RKO (cell line): ENCODE results near the gene CENPI.
"Not testable (repeated sequence)": the region's sequence is repeated elsewhere in the genome, so short reads cannot be mapped to it uniquely, and the experiment has no call there.

ENCODE experiments used
- DNase-seq: peaks from one replicate; pipeline ENCODE4 v3.0.0-alpha.2; 2016; ENCODE audit warnings: low spot score

Gene CENPI, protein sequence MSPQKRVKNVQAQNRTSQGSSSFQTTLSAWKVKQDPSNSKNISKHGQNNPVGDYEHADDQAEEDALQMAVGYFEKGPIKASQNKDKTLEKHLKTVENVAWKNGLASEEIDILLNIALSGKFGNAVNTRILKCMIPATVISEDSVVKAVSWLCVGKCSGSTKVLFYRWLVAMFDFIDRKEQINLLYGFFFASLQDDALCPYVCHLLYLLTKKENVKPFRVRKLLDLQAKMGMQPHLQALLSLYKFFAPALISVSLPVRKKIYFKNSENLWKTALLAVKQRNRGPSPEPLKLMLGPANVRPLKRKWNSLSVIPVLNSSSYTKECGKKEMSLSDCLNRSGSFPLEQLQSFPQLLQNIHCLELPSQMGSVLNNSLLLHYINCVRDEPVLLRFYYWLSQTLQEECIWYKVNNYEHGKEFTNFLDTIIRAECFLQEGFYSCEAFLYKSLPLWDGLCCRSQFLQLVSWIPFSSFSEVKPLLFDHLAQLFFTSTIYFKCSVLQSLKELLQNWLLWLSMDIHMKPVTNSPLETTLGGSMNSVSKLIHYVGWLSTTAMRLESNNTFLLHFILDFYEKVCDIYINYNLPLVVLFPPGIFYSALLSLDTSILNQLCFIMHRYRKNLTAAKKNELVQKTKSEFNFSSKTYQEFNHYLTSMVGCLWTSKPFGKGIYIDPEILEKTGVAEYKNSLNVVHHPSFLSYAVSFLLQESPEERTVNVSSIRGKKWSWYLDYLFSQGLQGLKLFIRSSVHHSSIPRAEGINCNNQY

DNA sequence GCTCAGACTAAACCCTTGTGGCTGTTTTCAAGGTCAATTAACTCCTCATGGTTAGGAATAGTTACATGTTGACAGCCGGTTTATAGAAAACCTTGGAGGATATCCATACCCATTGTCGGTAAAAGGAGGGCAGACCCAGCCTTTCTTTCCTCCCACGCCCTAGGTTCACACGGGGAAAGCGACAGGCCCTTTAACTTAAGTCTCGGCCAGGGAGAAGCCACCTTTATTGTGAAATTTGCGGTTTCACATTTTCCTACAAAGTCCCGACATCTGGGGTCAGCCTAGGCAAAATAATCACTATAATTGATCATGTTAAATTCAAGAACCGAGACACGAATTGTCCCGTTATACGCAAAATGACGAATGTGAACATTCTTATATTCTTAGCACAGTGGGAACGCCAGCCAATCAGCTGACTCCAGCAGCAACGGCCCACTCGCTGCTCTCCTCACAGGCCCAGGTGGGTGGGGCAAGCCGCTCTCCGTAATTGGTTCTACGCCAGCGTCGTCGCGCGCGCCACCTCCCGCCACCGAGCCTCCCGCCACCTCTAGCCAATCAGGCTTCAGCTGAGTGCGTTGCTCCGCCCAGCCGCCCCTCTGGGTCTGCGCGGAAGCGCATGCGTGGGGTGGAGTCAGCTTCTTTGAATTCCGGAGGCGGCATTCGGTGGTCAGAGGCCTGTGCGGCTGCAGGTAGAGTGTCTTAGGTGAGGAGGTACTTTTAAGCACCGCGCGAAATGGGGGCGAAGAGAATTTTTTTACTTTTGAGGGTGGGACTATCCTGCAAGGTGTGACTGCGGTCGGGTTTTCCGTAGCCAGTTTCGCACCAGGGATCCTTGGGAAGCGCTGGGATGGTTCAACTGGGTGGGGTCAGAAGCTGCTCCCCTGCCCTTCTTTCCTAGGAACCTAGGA lies at the start of gene CENPI:
CENPI (plus strand) TSS at position 659 of the 908 bp plus-strand sequence. CDS start 2,867 bp downstream, outside the sequence.
- peak; percentile 91 for DNase-seq

DNA sequence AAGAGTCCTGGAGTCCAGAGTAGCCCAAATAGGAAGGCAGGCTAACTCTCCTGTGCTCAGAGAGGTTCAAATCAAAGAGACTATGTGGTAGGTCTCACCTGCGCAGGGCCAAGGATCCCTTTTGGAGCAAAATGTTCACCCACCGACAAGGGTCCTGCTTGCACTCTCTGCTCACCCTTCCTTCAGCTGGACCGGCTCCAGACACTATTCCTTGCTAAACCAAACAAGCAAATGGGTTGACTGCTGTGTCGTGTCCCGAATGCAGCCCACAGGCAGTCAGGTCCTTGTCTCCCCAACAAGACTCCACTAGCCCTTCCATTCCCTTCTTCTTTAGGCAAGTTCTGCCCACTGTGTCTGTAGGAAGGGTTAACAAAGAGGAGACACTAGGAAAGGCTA lies 46.9 kb upstream of the CENPI start:
- no peak for DNase-seq

DNA sequence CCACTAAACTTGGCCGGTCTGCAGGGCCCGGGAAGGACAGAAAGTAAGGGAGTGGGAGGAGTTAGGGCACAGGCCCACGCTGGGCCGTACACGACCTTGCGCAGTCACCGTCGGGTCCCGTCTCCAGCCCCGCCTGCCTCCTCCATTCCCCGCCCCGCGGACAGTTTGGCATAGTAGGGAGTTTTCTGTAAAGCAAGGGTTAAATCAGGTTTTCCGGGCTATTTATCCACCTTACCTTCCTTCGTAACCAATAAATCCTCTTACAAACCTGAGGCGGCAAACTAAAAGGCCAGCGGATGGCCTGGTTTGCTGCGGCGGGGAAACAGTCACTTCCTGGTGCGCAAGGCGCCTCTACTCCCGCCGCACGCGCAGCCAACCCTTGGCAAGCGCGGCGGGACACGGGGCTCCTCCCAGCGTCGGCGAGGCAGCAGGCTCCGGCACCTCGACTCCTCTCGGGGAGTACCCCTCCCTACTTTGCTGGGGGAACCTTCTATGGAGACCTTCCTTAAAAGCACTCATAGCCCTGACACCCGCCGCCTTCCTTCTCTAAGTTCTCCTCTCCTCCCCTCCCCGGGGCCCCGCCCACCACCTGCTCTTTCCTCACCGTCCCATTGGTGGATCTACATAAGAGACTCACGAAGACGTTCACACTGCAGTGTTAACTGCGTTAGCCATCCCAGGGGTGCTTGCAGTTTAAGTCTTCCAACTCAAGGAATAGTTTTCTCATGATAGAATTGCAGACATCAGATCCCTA lies 46.3 kb upstream of the CENPI start, which contains the start of gene TRMT2B:
TRMT2B (minus strand) TSS at position 563 of the 754 bp plus-strand sequence. CDS start 9,822 bp downstream, outside the sequence.
- DNase-seq = peak; percentile 82

DNA sequence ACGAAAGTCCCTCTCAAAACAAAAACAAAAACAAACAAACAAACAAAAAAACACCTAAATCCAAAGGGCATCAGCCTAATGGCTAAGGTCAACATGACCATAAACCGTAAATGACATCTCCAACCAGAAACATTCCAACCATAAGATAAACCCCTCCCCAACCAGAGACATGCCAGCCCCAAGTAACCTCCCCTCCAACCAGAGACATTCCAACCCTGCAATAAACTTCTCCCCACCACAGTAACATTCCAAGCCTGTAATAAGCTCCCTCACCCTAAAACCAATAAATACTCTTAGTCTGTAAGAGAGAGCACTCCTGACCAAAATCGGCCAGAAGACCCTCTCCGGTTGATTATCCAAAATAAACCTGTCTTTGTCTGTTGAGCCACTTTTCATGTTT lies 41.5 kb upstream of the CENPI start:
- DNase-seq = not testable (repeated sequence)

DNA sequence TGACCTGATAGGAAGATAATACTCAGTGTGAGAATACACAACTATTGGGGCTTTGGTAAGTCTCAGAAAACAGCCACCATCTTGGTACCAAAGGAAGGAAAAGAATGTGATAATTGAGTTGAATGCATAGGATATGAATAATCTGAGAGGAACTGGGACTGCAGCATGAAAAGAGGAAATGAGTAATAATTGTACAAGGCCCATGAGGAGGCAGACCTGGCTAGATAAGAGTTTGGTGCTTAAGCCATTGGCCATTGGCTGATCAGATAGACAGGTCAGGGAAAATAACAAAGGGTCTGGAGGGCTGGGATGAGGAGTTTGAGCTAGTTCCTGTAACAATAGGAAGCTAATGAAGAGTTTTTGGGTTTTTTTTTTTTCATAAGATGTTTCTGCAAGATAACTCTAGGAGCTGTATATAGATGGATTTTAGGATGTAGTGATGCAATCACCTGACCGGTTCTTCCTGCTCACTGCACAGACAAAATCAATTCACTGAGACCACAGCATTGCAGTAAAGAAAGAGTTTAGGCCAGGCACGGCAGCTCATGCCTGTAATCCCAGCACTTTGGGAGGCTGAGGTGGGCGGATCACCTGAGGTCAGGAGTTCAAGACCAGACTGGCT lies 40.8 kb upstream of the CENPI start:
- DNase-seq = peak; percentile 85

DNA sequence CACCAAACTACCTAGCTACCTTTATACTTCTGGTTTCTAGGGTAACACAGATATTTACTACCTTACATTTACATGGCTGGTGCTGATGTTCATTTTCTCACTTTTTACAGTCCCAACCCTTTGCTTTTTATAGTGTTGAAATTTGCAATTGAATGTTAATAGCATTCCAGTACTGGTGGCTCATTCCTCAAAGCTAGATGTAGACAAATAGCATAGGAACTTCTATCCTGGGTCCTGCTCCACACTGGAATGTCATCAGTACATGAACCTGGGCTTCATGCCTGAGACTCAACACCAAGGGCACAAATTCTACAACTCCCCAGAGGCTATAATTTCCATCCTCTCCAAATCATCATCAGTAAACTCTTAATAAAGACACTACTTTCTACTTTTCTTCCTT lies 35.8 kb upstream of the CENPI start:
- DNase-seq = no peak

DNA sequence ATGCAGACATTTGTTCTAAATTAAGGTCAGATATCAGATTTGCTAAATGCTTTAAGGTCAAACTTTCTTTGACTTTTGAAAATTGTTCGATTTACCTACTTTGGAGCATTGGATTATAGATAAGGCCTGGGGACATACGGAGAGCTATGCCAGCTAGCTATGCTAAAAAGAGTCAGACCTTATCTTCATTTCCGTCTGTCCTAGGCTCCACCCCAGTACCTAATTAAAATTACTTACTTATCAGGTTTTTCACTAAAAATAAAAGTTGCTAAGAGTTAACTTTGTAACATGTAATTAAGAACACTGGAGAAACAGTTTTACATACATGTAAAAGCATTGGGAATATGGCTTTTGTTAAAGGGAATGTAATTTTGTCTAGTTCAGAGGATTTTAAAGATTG lies 26.4 kb upstream of the CENPI start:
- no peak for DNase-seq

DNA sequence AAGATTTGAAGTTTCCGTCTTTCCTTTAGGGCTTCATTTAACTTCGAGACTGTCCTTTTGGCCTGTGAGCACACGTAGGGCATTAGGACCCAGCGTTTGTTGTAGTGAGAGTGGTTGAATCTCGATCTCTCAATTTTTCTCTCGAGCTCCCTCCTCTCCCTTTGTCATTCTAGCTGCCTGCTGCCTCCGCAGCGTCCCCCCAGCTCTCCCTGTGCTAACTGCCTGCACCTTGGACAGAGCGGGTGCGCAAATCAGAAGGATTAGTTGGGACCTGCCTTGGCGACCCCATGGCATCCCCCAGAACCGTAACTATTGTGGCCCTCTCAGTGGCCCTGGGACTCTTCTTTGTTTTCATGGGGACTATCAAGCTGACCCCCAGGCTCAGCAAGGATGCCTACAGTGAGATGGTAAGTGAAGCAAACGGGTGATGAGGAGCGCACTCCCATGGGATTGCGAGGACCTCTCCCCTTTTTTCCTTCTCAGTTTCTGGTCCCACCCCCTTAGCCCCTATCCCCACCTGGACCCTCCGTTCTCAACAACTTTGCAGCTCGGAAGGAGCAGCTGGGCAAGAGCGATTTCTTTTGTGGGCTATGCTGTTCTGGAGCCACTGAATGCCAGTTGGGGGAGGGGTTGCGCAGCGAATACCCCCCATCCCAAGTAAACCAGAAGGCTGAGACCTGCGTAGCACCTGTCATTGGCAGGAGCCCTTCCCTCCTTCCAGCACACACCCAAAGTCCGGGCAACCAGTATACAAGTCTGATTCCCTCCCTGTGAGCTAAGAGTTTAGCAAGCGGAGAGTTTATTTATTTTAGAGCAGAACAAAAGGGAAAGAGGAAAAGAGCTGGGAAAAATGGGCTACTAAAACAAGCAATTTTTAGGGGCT lies 19.0 kb upstream of the CENPI start, which contains the start of gene TMEM35A:
TMEM35A (plus strand) TSS at position 164 of the 883 bp plus-strand sequence; CDS start at position 288, 124 bp downstream.
- no peak for DNase-seq

DNA sequence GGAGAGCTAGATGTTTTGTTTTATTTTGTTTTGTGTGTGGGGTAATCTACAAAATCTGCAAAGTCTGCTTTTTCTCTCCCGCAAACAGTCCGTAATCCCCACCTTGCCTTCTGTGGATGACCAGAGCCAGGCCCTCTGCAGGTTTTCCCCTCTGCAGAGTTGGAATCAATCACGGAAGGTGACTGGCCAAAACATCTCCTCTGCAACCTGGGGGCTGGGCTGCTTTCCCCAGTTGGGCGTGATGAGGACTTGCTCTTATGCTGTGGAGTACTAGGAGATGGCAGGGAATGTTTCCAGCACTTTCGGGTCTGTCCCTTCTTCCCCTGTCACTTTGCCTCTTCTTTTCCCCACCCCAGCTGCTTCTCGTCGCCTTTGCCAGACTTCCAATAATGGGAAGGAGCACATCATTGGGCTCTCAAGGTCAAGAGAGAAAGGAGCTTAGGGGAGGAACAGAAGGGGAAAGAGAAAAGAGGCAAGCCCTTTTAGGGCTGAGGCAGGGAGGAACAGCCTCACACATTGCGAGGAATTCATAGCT lies 18.2 kb upstream of the CENPI start:
- no peak for DNase-seq

DNA sequence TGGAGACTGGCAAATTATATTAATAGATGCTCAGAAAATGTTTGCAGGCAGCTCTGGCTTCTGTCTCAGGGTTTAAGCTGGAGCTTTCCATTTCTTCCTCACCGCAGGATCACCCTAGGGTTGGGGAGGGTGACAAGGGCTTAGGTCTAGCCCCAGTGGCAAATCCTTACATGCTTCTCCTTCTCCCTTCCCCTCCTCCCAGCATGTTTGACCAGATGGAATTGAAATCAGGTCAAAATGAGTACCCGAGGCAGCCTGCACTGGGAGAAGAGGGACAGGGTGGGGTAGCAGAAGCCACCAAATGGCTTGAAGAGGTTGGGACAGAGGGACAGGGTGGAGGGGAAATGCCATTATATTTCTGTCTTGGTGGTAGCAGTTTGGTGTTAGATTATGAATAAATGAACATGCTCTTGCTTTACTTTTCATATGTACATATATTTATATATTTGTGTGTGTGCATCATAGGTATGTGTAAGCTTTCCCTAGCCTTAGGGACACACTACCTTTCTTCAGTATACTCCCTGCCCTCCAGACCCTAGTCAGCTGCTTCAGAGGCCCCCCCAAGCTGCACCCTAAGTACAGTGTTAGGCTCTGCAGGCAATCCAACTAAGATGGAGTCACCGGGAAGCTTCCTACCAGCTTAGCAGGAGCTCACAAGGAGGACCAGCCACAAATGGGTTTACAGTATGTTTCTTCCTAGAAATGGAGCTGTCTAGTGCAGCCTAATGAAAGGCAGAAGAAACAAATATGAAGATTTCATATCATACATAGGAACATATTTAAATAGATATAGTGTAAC lies 17.5 kb upstream of the CENPI start:
- DNase-seq = no peak

DNA sequence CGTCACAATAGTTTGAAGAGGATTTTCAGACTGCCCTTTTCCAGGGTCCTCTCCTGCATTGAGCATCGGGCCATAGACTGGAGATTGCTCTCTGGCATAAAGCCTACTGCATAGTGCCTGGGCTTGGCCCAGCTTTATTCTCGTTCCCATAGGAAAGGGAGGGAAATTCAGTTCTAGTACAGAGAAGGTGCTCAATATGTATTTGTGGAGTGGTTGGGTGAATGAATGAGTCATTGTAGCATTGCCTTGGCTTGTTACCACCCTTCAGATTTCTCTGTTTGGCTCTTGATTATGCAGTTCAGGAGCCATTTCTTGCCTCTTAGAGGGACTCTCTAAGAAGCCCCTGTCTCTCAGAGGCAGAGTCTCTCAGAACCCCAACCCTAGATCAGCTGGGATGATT lies 16.8 kb upstream of the CENPI start:
- DNase-seq = no peak

DNA sequence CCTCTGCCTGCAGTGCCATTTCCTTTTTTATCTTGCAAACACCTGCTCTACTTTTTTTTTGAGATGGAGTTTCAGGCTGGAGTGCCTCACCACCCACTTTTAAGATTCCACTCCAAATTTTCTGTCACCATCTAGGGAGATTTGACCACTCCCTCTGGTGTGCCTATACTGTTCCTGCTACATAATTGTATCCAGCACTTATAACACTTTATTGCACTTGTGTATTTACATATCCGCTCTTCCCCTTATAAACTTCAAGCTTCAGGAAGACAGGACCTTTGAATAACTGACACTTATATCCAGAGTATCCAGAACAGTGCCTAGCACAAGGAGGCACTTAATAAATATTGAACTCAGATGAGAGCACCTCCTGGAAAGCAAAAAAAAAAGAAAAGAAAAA lies 6.2 kb upstream of the CENPI start:
- DNase-seq = no peak

DNA sequence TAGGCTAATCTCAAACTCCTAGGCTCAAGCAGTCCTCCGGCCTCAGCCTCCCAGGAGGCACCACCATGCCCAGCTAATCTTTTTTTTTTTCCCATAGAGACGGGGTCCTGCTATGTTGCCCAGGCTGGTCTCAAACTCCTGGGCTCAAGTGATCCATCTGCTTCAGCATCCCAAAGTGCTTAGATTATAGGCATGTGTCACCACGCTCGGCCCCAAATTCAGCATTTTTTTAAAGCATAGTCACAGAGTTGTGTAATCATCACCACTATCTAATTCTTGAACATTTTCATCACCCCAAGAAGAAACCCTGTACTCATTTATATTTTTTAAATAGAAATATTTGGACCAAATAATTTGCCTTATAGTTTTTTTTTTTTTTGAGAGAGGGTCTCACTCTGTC lies 10.3 kb downstream of the CENPI start:
- DNase-seq = peak; percentile 41

DNA sequence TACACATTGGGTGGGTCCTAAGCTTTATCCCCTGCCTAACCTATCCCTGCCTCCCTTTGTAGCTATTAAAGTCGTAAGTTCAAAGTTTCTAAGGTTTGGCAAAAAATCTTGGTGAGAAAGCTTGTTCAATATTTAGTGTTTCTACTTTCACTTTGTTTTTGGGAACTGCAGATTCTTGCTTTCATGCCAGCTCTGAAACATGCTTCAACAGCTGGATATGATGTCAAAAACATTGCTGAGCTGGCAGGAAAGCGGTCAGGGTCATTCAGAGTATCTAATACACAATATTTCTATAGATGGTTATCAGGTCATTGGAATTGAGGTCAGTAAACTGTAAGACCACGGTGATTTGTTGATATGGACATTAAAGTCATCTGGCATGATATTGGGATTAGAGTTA lies 19.7 kb downstream of the CENPI start:
- no peak for DNase-seq

DNA sequence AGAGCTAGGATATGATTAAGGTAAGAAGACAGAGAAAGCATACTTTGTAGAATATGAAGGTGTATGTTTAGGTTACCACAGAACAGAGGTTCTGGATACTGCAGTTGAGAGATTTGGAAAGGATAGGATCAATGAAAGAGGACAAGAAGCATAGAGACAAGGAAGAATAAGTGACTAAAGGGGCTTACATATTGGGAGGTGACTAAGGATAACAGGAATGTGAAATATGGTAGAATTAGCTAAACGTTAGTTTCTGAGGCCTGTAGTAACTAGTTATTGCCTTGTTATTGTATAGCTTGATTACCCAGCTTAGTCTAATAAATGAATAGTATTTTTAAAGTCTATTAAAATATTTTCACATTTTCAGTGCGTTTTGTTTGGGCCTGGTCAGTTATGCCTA lies 38.2 kb downstream of the CENPI start:
- DNase-seq = no peak
